H9 (cell line): Measurements from ENCODE around the gene GPR34. TPM values are rescaled to one million over a fixed set of nuclear protein-coding genes. Genes with fewer than 3 reads are reported as not detected.

ENCODE experiments used
- DNase-seq: peaks from one replicate; pipeline ENCODE4 v3.0.0-alpha.2; 2017
- H2AFZ ChIP-seq: one replicate; pipeline ENCODE4 v1.6.1; 2013; ENCODE audit warnings: mild to moderate bottlenecking, low read length, control low read depth, moderate library complexity
- H2AK5ac ChIP-seq: 2 replicates; pipeline ENCODE4 v1.6.1; 2013; ENCODE audit warnings: low read length, control low read depth, mixed read lengths; ENCODE audit not compliant: insufficient read length
- H2BK120ac ChIP-seq: one replicate; pipeline ENCODE4 v1.6.1; 2013; ENCODE audit warnings: low read depth, mild to moderate bottlenecking, low read length, control low read depth, inconsistent platforms; ENCODE audit not compliant: poor library complexity, severe bottlenecking
- H2BK12ac ChIP-seq: 2 replicates; pipeline ENCODE4 v1.6.1; 2013; ENCODE audit warnings: low read length, control low read depth, mixed read lengths, low read depth; ENCODE audit not compliant: insufficient read length
- H2BK15ac ChIP-seq: 2 replicates; pipeline ENCODE4 v1.6.1; 2013; ENCODE audit warnings: low read depth, low read length, control low read depth
- H2BK20ac ChIP-seq: one replicate; pipeline ENCODE4 v1.6.1; 2013; ENCODE audit warnings: low read depth, mild to moderate bottlenecking, low read length, control low read depth, inconsistent platforms; ENCODE audit not compliant: poor library complexity, severe bottlenecking
- H2BK5ac ChIP-seq: 2 replicates; pipeline ENCODE4 v1.6.1; 2013; ENCODE audit warnings: low read length, control low read depth, mixed read lengths; ENCODE audit not compliant: insufficient read length
- H3K14ac ChIP-seq: 2 replicates; pipeline ENCODE4 v1.6.1; 2013; ENCODE audit warnings: low read length, control low read depth; ENCODE audit not compliant: insufficient read depth
- H3K18ac ChIP-seq: 2 replicates; pipeline ENCODE4 v1.6.1; 2013; ENCODE audit warnings: low read depth, mild to moderate bottlenecking, mixed read lengths, low read length, control low read depth; ENCODE audit not compliant: insufficient read length
- H3K23ac ChIP-seq: 2 replicates; pipeline ENCODE4 v1.6.1; 2013; ENCODE audit warnings: low read length, control low read depth, mixed read lengths, low read depth; ENCODE audit not compliant: insufficient read length
- H3K23me2 ChIP-seq: 2 replicates; pipeline ENCODE4 v1.6.1; 2013; ENCODE audit warnings: low read depth, mild to moderate bottlenecking, mixed read lengths, low read length, control low read depth; ENCODE audit not compliant: insufficient read length, poor library complexity, severe bottlenecking
- H3K27ac ChIP-seq: 2 replicates; pipeline ENCODE4 v1.5.1; 2013; ENCODE audit warnings: low read length, control low read depth, mixed read lengths, low read depth; ENCODE audit not compliant: insufficient read length
- H3K27me3 ChIP-seq: 2 replicates; pipeline ENCODE4 v1.6.1; 2013; ENCODE audit warnings: low read length, control low read depth, inconsistent platforms; ENCODE audit not compliant: insufficient read depth
- H3K4ac ChIP-seq: 2 replicates; pipeline ENCODE4 v1.6.1; 2013; ENCODE audit warnings: low read depth, mild to moderate bottlenecking, control low read depth, inconsistent platforms, low read length, moderate library complexity
- H3K4me1 ChIP-seq: 2 replicates; pipeline ENCODE4 v1.6.1; 2013; ENCODE audit warnings: low read length, control low read depth, inconsistent platforms; ENCODE audit not compliant: insufficient read depth
- H3K4me2 ChIP-seq: 2 replicates; pipeline ENCODE4 v1.6.1; 2013; ENCODE audit warnings: low read length, control low read depth, mixed read lengths; ENCODE audit not compliant: insufficient read length, insufficient read depth
- H3K56ac ChIP-seq: 2 replicates; pipeline ENCODE4 v1.6.1; 2013; ENCODE audit warnings: low read depth, mild to moderate bottlenecking, mixed read lengths, low read length, control low read depth; ENCODE audit not compliant: insufficient read length
- H3K79me1 ChIP-seq: 2 replicates; pipeline ENCODE4 v1.6.1; 2013; ENCODE audit warnings: low read depth, mild to moderate bottlenecking, moderate library complexity, low read length, control low read depth, inconsistent platforms; ENCODE audit not compliant: insufficient read depth, poor library complexity, severe bottlenecking
- H3K79me2 ChIP-seq: 2 replicates; pipeline ENCODE4 v1.6.1; 2013; ENCODE audit warnings: low read length, control low read depth, inconsistent platforms; ENCODE audit not compliant: insufficient read depth
- H3K9ac ChIP-seq: 2 replicates; pipeline ENCODE4 v1.6.1; 2013; ENCODE audit warnings: low read length, control low read depth, mixed read lengths; ENCODE audit not compliant: insufficient read length; ENCODE audit errors: extremely low read depth
- H3K9me3 ChIP-seq: one replicate; pipeline ENCODE4 v1.6.1; 2013; ENCODE audit warnings: low read depth, low read length, inconsistent platforms; ENCODE audit not compliant: control insufficient read depth
- H3T11ph ChIP-seq: one replicate; pipeline ENCODE4 v1.6.1; 2013; ENCODE audit warnings: mild to moderate bottlenecking, low read length, control low read depth, inconsistent platforms
- H4K20me1 ChIP-seq: one replicate; pipeline ENCODE4 v1.6.1; 2013; ENCODE audit not compliant: control insufficient read depth, insufficient read length, insufficient read depth
- H4K5ac ChIP-seq: 2 replicates; pipeline ENCODE4 v1.6.1; 2013; ENCODE audit warnings: low read depth, mild to moderate bottlenecking, mixed read lengths, low read length, control low read depth; ENCODE audit not compliant: insufficient read length
- H4K8ac ChIP-seq: replicated peaks from 2 replicates; pipeline ENCODE4 v1.6.1; 2013; ENCODE audit warnings: low read length, control low read depth, mixed read lengths, low read depth; ENCODE audit not compliant: insufficient read length
- H4K91ac ChIP-seq: 2 replicates; pipeline ENCODE4 v1.6.1; 2013; ENCODE audit warnings: low read depth, mild to moderate bottlenecking, moderate library complexity, mixed read lengths, low read length, control low read depth; ENCODE audit not compliant: insufficient read length
- H3K27ac Mint-ChIP-seq, 3 experiments: 2 replicates in 2 of 3; 3 replicates in 1 of 3; pipeline ENCODE4 v1.8.0; 2020 to 2021; ENCODE audit warnings: mixed read lengths in 3 of 3, mild to moderate bottlenecking in 1 of 3, moderate library complexity in 1 of 3
- H3K27me3 Mint-ChIP-seq: 2 replicates; pipeline ENCODE4 v1.8.0; 2021; ENCODE audit warnings: low read depth, mild to moderate bottlenecking, moderate library complexity, mixed read lengths
- H3K36me3 Mint-ChIP-seq, 3 experiments: 2 replicates in 2 of 3; 3 replicates in 1 of 3; pipeline ENCODE4 v1.8.0; 2020 to 2021; ENCODE audit warnings: low read depth in 3 of 3, mixed read lengths in 3 of 3; ENCODE audit not compliant: insufficient read depth in 1 of 3
- H3K4me1 Mint-ChIP-seq, 2 experiments: 2 replicates each; pipeline ENCODE4 v1.8.0; 2020; ENCODE audit warnings: mixed read lengths in 2 of 2
- H3K4me3 Mint-ChIP-seq, 2 experiments: 2 replicates in 1 of 2; 3 replicates in 1 of 2; pipeline ENCODE4 v1.8.0; 2020 to 2021; ENCODE audit warnings: mild to moderate bottlenecking in 2 of 2, mixed read lengths in 2 of 2, moderate library complexity in 1 of 2
- H3K9me3 Mint-ChIP-seq, 2 experiments: 2 replicates in 1 of 2; 3 replicates in 1 of 2; pipeline ENCODE4 v1.8.0; 2020; ENCODE audit warnings: mild to moderate bottlenecking in 2 of 2, mixed read lengths in 2 of 2, moderate library complexity in 1 of 2
- CTCF ChIP-seq: fragments of 200-600 bp; sonication (generic); conservative IDR thresholded peaks from 3 replicates; pipeline ENCODE4 v1.8.0; 2021; ENCODE audit warnings: antibody characterized with exemption, mild to moderate bottlenecking
- WGBS: extraction: QIAGEN DNeasy Blood & Tissue Kit; methylation state at CpG from one replicate; pipeline ENCODE4 v1.1.7; 2013; ENCODE audit warnings: missing lambda C conversion rate, low lambda C conversion rate, mixed read lengths; ENCODE audit not compliant: insufficient read length; ENCODE audit errors: extremely low coverage; 5-methylcytosine and 5-hydroxymethylcytosine counted together
- total RNA-seq: library from RNA; stranded (reverse); gene quantifications from 2 replicates; pipeline ENCODE4 v1.2.1, GENCODE V29; 2021

The GPR34 gene
- total RNA-seq, 1 experiment from 2014 or later, result not detected

- Histone ChIP-seq H3K9ac (no peak overlapping the region), H4K8ac (no peak overlapping the region), H3K27ac (no peak overlapping the region), H4K20me1 (no peaks in the 10 kb centered on the region), H4K91ac (no peak overlapping the region), H2BK20ac (no peak overlapping the region), H3K79me1 (no peaks in the 10 kb centered on the region), H3K56ac (no peak overlapping the region), H2BK5ac (no peak overlapping the region), H3K14ac (no peak overlapping the region), H2BK15ac (no peak overlapping the region), H3K4ac (no peak overlapping the region), H3K23me2 (no peaks in the 10 kb centered on the region), H3K79me2 (no peaks in the 10 kb centered on the region), H2AK5ac (no peak overlapping the region), H3K27me3 (no peaks in the 10 kb centered on the region), H3K9me3 (no peaks in the 10 kb centered on the region), H3K4me1 (no peaks in the 10 kb centered on the region), H2BK12ac (no peak overlapping the region), H2BK120ac (no peak overlapping the region), H4K5ac (no peak overlapping the region), H3K4me2 (no peak overlapping the region), H3T11ph (no peak overlapping the region), H3K18ac (no peak overlapping the region), H3K23ac (no peak overlapping the region), H2AFZ (no peak overlapping the region)
- WGBS, result no CpG with 5 or more reads among the region's 2 CpGs
- Mint-ChIP-seq H3K4me1 (no peaks in the 10 kb centered on the region), H3K9me3 (peaks cover 46 to 51% of the 10 kb centered on the region in 2 experiments), H3K27ac (no peak overlapping the region), H3K36me3 (peaks cover 0 to 12% (median 0%) of the 10 kb centered on the region in 3 experiments; a peak in 2 of 7 replicates), H3K4me3 (no peak overlapping the region), H3K27me3 (no peaks in the 10 kb centered on the region)
- TF ChIP-seq CTCF, result no peak
- DNase-seq, result no peak
These were observed 617 bp upstream of the GPR34 start for GRCh38 chrX:41688156-41688555.
